ENCODE data around the gene C12orf60.

DNA sequence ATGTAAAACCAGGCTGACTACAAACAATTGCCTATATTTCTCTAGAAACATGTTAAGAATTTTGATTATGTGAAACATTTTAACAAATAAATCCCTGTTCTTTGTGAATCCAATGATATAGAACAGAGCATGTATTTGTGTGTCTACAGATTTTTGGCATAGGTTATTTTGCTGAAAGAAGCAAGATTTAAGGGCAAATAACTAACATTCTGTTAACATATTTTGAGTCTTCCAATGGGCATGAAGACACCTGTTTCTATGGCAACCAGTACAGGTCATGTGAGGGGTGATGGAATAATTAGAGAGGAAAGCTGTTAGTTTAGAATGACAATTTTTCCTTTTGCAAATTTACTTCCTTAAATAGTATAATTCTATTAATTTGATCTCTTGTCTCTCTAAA lies 31.0 kb downstream of the C12orf60 start:
- no peak for TF ChIP-seq EZH2 (IDR thresholded peaks at IDR 0.05; ENCODE audit: insufficient read depth, poor library complexity, severe bottlenecking)
- no peak for TF ChIP-seq EZH2phosphoT487 (IDR thresholded peaks at IDR 0.05; ENCODE audit: insufficient read depth, low read depth)

Data from GM23248 (cell line).